HUES64 (cell line): Measurements from ENCODE around the gene CFAP73.
"Not testable (repeated sequence)": the region's sequence is repeated elsewhere in the genome, so short reads cannot be mapped to it uniquely, and the experiment has no call there.

Experiments used
- H3K27ac ChIP-seq: 2 replicates; pipeline ENCODE4 v1.7.0; 2013; ENCODE audit warnings: low read depth, low read length, inconsistent platforms
- H3K27me3 ChIP-seq: 2 replicates; pipeline ENCODE4 v1.6.1; 2013; ENCODE audit warnings: mild to moderate bottlenecking, low read length; ENCODE audit not compliant: insufficient read depth
- H3K36me3 ChIP-seq: 2 replicates; pipeline ENCODE4 v1.6.1; 2013; ENCODE audit warnings: mild to moderate bottlenecking, low read length; ENCODE audit not compliant: insufficient read depth
- H3K4me1 ChIP-seq: 2 replicates; pipeline ENCODE4 v1.6.1; 2013; ENCODE audit warnings: mild to moderate bottlenecking, low read length, moderate library complexity; ENCODE audit not compliant: insufficient read depth
- H3K4me3 ChIP-seq: 2 replicates; pipeline ENCODE4 v1.5.1; 2013; ENCODE audit warnings: mild to moderate bottlenecking, low read length, moderate library complexity
- H3K9ac ChIP-seq: 2 replicates; pipeline ENCODE4 v1.6.1; 2013; ENCODE audit warnings: mild to moderate bottlenecking, low read depth, low read length
- H3K9me3 ChIP-seq: 2 replicates; pipeline ENCODE4 v1.6.1; 2013; ENCODE audit warnings: low read depth, low read length; ENCODE audit not compliant: insufficient read depth
- WGBS: fragments of 150-250, 120-280 bp; methylation state at CpG from one replicate; pipeline ENCODE4 v1.1.7; 2013; ENCODE audit warnings: missing lambda C conversion rate; 5-methylcytosine and 5-hydroxymethylcytosine counted together

Gene CFAP73

DNA sequence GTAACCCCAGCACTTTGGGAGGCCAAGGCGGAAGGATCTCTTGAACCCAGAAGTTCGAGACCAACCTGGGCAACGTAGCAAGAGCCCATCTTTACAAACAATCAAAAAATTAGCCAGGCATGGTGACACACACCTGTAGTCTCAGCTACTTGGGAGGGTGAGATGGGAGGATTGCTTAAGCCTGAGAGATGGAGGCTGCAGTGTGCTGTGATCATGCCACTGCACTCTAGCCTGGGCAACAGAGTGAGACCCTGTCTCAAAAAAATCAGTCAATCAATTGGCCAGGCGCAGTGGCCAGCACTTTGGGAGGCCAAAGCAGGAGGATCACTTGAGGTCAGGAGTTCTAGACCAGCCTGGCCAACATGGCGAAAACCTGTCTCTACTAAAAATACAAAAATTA lies 57.3 kb downstream of the CFAP73 start:
- not testable (repeated sequence) for H3K9me3 ChIP-seq, H3K36me3 ChIP-seq, H3K27me3 ChIP-seq, H3K27ac ChIP-seq, H3K9ac ChIP-seq, H3K4me3 ChIP-seq, H3K4me1 ChIP-seq
- WGBS, result 98% methylated on average over 5 of the region's 5 CpGs

- no peaks in the 10 kb centered on the region for H3K27me3 ChIP-seq
- 0 out of 2 replicates have a peak, but pooled peaks cover 4% of the 10 kb centered on the region for H3K9me3 ChIP-seq
- no peaks in the 10 kb centered on the region for H3K36me3 ChIP-seq
- 78% methylated on average over 6 of the region's 6 CpGs for WGBS
- no peak overlapping the region for H3K27ac ChIP-seq
- H3K4me1 ChIP-seq, result peaks cover 4% of the 10 kb centered on the region; the same call in 1 of the 2 replicates
- no peak overlapping the region for H3K4me3 ChIP-seq
- H3K9ac ChIP-seq, result no peak overlapping the region
These were observed 58.1 kb downstream of the CFAP73 start for GRCh38 chr12:113207613-113208040.

- peaks cover 4% of the 10 kb centered on the region; the same call in 1 of the 2 replicates for H3K4me1 ChIP-seq
- H3K36me3 ChIP-seq, result no peaks in the 10 kb centered on the region
- no peak overlapping the region for H3K4me3 ChIP-seq
- H3K9ac ChIP-seq, result no peak overlapping the region
- H3K27me3 ChIP-seq, result no peaks in the 10 kb centered on the region
- 77% methylated on average over 10 of the region's 10 CpGs for WGBS
- 0 out of 2 replicates have a peak, but pooled peaks cover 4% of the 10 kb centered on the region for H3K9me3 ChIP-seq
- H3K27ac ChIP-seq, result no peak overlapping the region
These were observed 58.8 kb downstream of the CFAP73 start for GRCh38 chr12:113208041-113208934.
